Left lung (tissue), 10 donors: ENCODE measurements around the gene TTC39C. TPM values are rescaled to one million over a fixed set of nuclear protein-coding genes. Genes with fewer than 3 reads are reported as not detected.
A peak's percentile ranks its signal among the peaks of the same experiment; 100 is the strongest.
"Not testable (repeated sequence)": the region's sequence is repeated elsewhere in the genome, so short reads cannot be mapped to it uniquely, and the experiment has no call there.

ENCODE experiments used
- ATAC-seq: fragments of 200-7000 bp; cut with Tn5 transposase; one replicate; pipeline ENCODE4 v1.9.1; 2020; ENCODE audit warnings: moderate library complexity
- DNase-seq, 4 donors: peaks; one replicate each; pipeline ENCODE4 v3.0.0-alpha.2; 2013 to 2020
- H3K27ac ChIP-seq, 2 donors: fragments of 200-600 bp; sonication (generic) in 1 of 2; one replicate each; pipeline versions ENCODE4 v1.5.0 to v1.8.0; 2020 to 2021
- H3K27me3 ChIP-seq, 2 donors: fragments of 200-600 bp; sonication (generic) in 1 of 2; one replicate each; pipeline versions ENCODE4 v1.5.0 to v1.8.0; 2020 to 2021
- H3K36me3 ChIP-seq, 2 donors: fragments of 200-600 bp; sonication (generic) in 1 of 2; one replicate each; pipeline versions ENCODE4 v1.5.0 to v1.8.0; 2020 to 2021
- H3K4me1 ChIP-seq, 2 donors: fragments of 200-600 bp; one replicate each; pipeline ENCODE4 v1.8.0; 2021
- H3K4me3 ChIP-seq, 2 donors: fragments of 200-600 bp; sonication (generic) in 1 of 2; one replicate each; pipeline versions ENCODE4 v1.5.0 to v1.8.0; 2020 to 2021; ENCODE audit warnings: mild to moderate bottlenecking in 1 of 2
- H3K9me3 ChIP-seq, 2 donors: fragments of 200-600 bp; sonication (generic) in 1 of 2; one replicate each; pipeline versions ENCODE4 v1.5.0 to v1.8.0; 2020 to 2021
- intact Hi-C, 2 donors: fragments of 100-400 bp; cut with DNase I; formaldehyde crosslinking; loops; one replicate each; pipeline versions ENCODE4 v1.11.2 to v1.14.2; 2022
- polyA plus RNA-seq, 6 donors: library from polyadenylated mRNA; unstranded; fragments of 120-200 nt; gene quantifications; one replicate each; pipeline ENCODE4 v1.2.1, GENCODE V29; 2013; ENCODE audit not compliant: insufficient read length in 6 of 6
- total RNA-seq, 2 donors: library from RNA; stranded (reverse); fragmentation: NEBNext Ultra II Directional; extraction: Animal tissue kit (Norgen Biotek cat#: 25700); gene quantifications; one replicate each; pipeline ENCODE4 v1.2.1, GENCODE V29; 2021
- TF ChIP-seq, protein P1 (sequence below), 2 donors: fragments of 200-600 bp; sonication (generic) in 1 of 2; IDR thresholded peaks; one replicate each; pipeline versions ENCODE4 v1.5.0 to v1.8.0; 2021; ENCODE audit warnings: antibody characterized with exemption in 2 of 2
- donor health status: DM: no; HTN: yes; CAD: no.
- donor health status: DM: no; HTN: no; CAD: no.

The TTC39C gene
- total and polyA plus RNA-seq, 8 donors, result 12.0 to 19.3 (median 15.1) TPM

DNA sequence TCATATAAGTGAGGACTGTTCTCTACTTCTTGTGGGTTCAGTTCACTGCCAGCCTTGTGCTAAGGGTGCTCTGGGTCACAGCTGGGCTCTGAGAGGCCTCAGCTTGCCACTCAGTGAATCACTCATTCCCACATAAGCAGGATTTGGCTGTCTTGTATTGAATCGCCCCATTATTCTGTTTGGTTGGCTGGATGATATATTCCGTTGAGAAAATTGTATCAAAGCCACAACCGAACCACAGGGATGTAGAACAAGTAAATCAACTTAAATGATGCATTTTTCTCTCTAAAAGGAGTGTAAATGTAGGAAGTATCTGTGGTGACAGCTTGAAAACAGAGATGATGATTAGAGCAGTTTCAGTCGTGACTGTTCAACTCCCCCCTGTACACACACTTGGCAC lies 39.6 kb downstream of the TTC39C start:
- no peaks in the 10 kb centered on the region for H3K36me3 ChIP-seq
- ATAC-seq (peak; percentile 14), DNase-seq (no peak)
- no peaks in the 10 kb centered on the region for H3K27me3 ChIP-seq
- TF ChIP-seq, protein P1, sequence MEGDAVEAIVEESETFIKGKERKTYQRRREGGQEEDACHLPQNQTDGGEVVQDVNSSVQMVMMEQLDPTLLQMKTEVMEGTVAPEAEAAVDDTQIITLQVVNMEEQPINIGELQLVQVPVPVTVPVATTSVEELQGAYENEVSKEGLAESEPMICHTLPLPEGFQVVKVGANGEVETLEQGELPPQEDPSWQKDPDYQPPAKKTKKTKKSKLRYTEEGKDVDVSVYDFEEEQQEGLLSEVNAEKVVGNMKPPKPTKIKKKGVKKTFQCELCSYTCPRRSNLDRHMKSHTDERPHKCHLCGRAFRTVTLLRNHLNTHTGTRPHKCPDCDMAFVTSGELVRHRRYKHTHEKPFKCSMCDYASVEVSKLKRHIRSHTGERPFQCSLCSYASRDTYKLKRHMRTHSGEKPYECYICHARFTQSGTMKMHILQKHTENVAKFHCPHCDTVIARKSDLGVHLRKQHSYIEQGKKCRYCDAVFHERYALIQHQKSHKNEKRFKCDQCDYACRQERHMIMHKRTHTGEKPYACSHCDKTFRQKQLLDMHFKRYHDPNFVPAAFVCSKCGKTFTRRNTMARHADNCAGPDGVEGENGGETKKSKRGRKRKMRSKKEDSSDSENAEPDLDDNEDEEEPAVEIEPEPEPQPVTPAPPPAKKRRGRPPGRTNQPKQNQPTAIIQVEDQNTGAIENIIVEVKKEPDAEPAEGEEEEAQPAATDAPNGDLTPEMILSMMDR (IDR thresholded peaks at IDR 0.05), result no peak
- no peak overlapping the region for H3K27ac ChIP-seq
- intact Hi-C loops, result no loop called here
- H3K4me1 ChIP-seq, result no peaks in the 10 kb centered on the region
- H3K4me3 ChIP-seq, result no peak overlapping the region
- H3K9me3 ChIP-seq, result no peaks in the 10 kb centered on the region

- DNase-seq, result no peak
- Histone ChIP-seq H3K4me1 (no peaks in the 10 kb centered on the region), H3K27ac (no peak overlapping the region), H3K9me3 (no peaks in the 10 kb centered on the region), H3K27me3 (no peaks in the 10 kb centered on the region), H3K36me3 (no peaks in the 10 kb centered on the region), H3K4me3 (no peak overlapping the region)
- no peak for ATAC-seq
- TF ChIP-seq, protein P1 (IDR thresholded peaks at IDR 0.05), result no peak
- intact Hi-C loops, result no loop called here
Observed at GRCh38 chr18:24055009-24055804, 40.7 kb downstream of the TTC39C start.

DNA sequence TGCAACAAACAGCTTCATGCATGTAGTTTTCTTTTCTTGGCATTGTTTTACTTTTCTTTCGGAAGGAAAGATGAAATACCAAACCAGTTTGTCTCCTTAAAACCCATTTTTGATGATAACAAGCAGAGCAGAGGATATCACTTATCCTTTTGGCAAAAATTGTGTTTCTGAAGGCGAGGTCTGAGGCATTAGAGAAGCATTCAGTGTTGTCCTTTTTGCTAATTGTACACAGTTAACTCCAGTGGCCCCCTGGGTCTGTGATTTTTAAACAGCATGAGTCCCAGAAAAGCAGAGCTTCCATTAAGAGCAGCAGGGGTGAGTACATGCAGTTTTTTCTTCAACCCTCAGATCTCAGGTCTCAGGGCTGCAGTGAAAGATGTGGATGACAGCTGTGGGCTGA lies 41.3 kb downstream of the TTC39C start:
- no peaks in the 10 kb centered on the region for H3K9me3 ChIP-seq
- DNase-seq (no peak), ATAC-seq (no peak)
- no peak overlapping the region for H3K4me3 ChIP-seq
- intact Hi-C loops, result no loop called here
- no peaks in the 10 kb centered on the region for H3K36me3 ChIP-seq
- TF ChIP-seq, protein P1 (IDR thresholded peaks at IDR 0.05), result no peak
- H3K4me1 ChIP-seq, result peaks cover 0 to 3% of the 10 kb centered on the region in 2 donors
- H3K27me3 ChIP-seq, result no peaks in the 10 kb centered on the region
- no peak overlapping the region for H3K27ac ChIP-seq

GRCh38 chr18:24056506-24056905 lies 42.0 kb downstream of the TTC39C start:
- Histone ChIP-seq H3K9me3 (no peaks in the 10 kb centered on the region), H3K4me1 (peaks cover 0 to 5% of the 10 kb centered on the region in 2 donors), H3K4me3 (no peak overlapping the region), H3K27me3 (no peaks in the 10 kb centered on the region), H3K27ac (no peak overlapping the region), H3K36me3 (no peaks in the 10 kb centered on the region)
- intact Hi-C loops, result no loop called here
- DNase-seq (no peak), ATAC-seq (no peak)
- TF ChIP-seq, protein P1 (IDR thresholded peaks at IDR 0.05), result no peak

DNA sequence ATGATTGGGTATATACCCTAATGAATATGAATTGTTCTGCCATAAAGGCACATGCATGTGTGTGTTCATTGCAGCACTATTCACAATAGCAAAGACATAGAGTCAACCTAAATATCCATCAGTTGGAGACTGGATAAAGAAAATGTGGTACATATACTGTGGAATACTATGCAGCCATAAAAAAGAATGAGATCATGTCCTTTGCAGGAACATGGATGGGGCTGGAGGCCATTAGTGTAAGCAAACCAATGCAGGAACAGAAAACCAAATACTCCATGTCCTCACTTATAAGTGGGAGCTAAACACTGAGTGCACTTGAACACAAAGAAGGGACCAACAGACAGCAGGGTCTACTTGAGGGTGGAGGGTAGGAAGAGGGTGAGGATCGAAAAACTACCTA lies 43.2 kb downstream of the TTC39C start:
- Histone ChIP-seq H3K9me3 (no peaks in the 10 kb centered on the region), H3K27ac (no peak overlapping the region), H3K27me3 (no peaks in the 10 kb centered on the region), H3K36me3 (no peaks in the 10 kb centered on the region), H3K4me1 (peaks cover 0 to 11% of the 10 kb centered on the region in 2 donors), H3K4me3 (no peak overlapping the region)
- TF ChIP-seq, protein P1 (IDR thresholded peaks at IDR 0.05), result no peak
- intact Hi-C loops, result no loop called here
- no peak for ATAC-seq
- no peak for DNase-seq

DNA sequence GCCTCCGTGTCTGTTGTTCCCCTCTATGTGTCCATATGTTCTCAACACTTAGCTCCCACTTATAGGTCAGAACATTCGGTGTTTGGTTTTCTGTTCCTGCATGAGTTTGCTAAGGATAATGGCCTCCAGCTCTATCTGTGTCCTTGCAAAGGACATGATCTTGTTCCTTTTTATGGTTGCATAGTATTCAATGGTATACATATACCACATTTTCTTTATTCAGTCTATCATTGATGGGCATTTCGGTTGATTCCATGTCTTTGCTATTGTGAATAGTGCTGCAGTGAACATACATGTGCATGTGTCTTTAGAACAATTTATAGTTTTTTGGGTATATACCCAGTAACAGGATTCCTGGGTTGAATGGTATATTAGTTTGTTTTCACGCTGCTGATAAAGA lies 44.8 kb downstream of the TTC39C start:
- DNase-seq, intact Hi-C loops, H3K36me3 ChIP-seq, H3K4me3 ChIP-seq, H3K27me3 ChIP-seq, H3K9me3 ChIP-seq, ATAC-seq, H3K27ac ChIP-seq: not testable (repeated sequence)
- H3K4me1 ChIP-seq, result peaks cover 0 to 11% of the 10 kb centered on the region in 2 donors
